Mesendoderm (in vitro differentiated cells): ENCODE data around the gene OR5A1.
"Not testable (repeated sequence)": the region's sequence is repeated elsewhere in the genome, so short reads cannot be mapped to it uniquely, and the experiment has no call there.

Experiments
- DNase-seq: peaks from one replicate; pipeline ENCODE4 v3.0.0; 2013
- H2AK5ac ChIP-seq: 2 replicates; pipeline ENCODE4 v1.6.1; 2013; ENCODE audit warnings: low read length, inconsistent platforms
- H2BK120ac ChIP-seq: 2 replicates; pipeline ENCODE4 v1.6.1; 2013; ENCODE audit warnings: low read depth, mild to moderate bottlenecking, low read length, moderate library complexity, mixed read lengths
- H2BK15ac ChIP-seq: replicated peaks from 2 replicates; pipeline ENCODE4 v1.6.1; 2013; ENCODE audit warnings: low read depth, mild to moderate bottlenecking, moderate library complexity
- H2BK5ac ChIP-seq: 2 replicates; pipeline ENCODE4 v1.6.1; 2013; ENCODE audit warnings: low read length, inconsistent platforms
- H3K18ac ChIP-seq: 2 replicates; pipeline ENCODE4 v1.6.1; 2013; ENCODE audit warnings: mild to moderate bottlenecking, low read length, mixed read lengths
- H3K23ac ChIP-seq: one replicate; pipeline ENCODE4 v1.6.1; 2013; ENCODE audit warnings: low read length
- H3K27ac ChIP-seq: 2 replicates; pipeline ENCODE4 v1.5.1; 2013; ENCODE audit warnings: low read depth, mild to moderate bottlenecking, inconsistent platforms, low read length, moderate library complexity
- H3K27me3 ChIP-seq: 2 replicates; pipeline ENCODE4 v1.6.1; 2013; ENCODE audit warnings: low read length, control low read depth, mild to moderate bottlenecking, inconsistent platforms; ENCODE audit not compliant: insufficient read depth, poor library complexity
- H3K36me3 ChIP-seq: 2 replicates; pipeline ENCODE4 v1.6.1; 2013; ENCODE audit warnings: low read length, inconsistent platforms; ENCODE audit not compliant: control insufficient read depth, insufficient read depth
- H3K4ac ChIP-seq: one replicate; pipeline ENCODE4 v1.6.1; 2013; ENCODE audit warnings: low read depth, mild to moderate bottlenecking, low read length, moderate library complexity
- H3K4me1 ChIP-seq: 2 replicates; pipeline ENCODE4 v1.6.1; 2013; ENCODE audit warnings: low read depth, low read length, inconsistent platforms; ENCODE audit not compliant: control insufficient read depth
- H3K4me2 ChIP-seq: 2 replicates; pipeline ENCODE4 v1.6.1; 2013; ENCODE audit warnings: low read length
- H3K4me3 ChIP-seq: 2 replicates; pipeline ENCODE4 v1.5.1; 2013; ENCODE audit warnings: mild to moderate bottlenecking, low read length
- H3K56ac ChIP-seq: one replicate; pipeline ENCODE4 v1.6.1; 2013; ENCODE audit warnings: low read length
- H3K79me1 ChIP-seq: 2 replicates; pipeline ENCODE4 v1.6.1; 2013; ENCODE audit warnings: low read length, inconsistent platforms
- H3K79me2 ChIP-seq: 2 replicates; pipeline ENCODE4 v1.6.1; 2013; ENCODE audit warnings: mild to moderate bottlenecking, low read length; ENCODE audit not compliant: control insufficient read depth, insufficient read depth
- H3K9ac ChIP-seq: 2 replicates; pipeline ENCODE4 v1.6.1; 2013; ENCODE audit warnings: low read length, inconsistent platforms
- H4K5ac ChIP-seq: one replicate; pipeline ENCODE4 v1.6.1; 2013; ENCODE audit warnings: low read length
- H4K8ac ChIP-seq: one replicate; pipeline ENCODE4 v1.6.1; 2013; ENCODE audit warnings: low read depth, mild to moderate bottlenecking, control low read depth, low read length, moderate library complexity
- WGBS: extraction: QIAGEN DNeasy Blood & Tissue Kit; methylation state at CpG from one replicate; pipeline ENCODE4 v1.1.7; 2013; ENCODE audit warnings: low lambda C conversion rate, missing lambda C conversion rate; ENCODE audit not compliant: insufficient coverage; ENCODE audit errors: extremely low coverage; 5-methylcytosine and 5-hydroxymethylcytosine counted together

OR5A1 gene

GRCh38 chr11:59426361-59427067 is 9.8 kb upstream of the OR5A1 start, which contains the start of gene OR5A2:
Gene OR5A2, minus strand, starts transcription at chr11:59426413. Its CDS starts 3,460 bp downstream, at chr11:59422953.
- Histone ChIP-seq H4K8ac (no peak within 1 kb of the TSS), H3K27ac (peak within 1 kb of the TSS; percentile 54), H3K36me3 (no peaks in the 10 kb centered on the region), H3K4me3 (no peak within 1 kb of the TSS), H4K5ac (no peak within 1 kb of the TSS), H2BK15ac (no peak within 1 kb of the TSS), H3K4me1 (peaks cover 4% of the 10 kb centered on the region), H3K79me1 (no peaks in the 10 kb centered on the region), H3K79me2 (no peaks in the 10 kb centered on the region), H3K23ac (no peak within 1 kb of the TSS), H3K4ac (peak within 1 kb of the TSS; percentile 52), H2AK5ac (no peak within 1 kb of the TSS), H2BK120ac (peak within 1 kb of the TSS; percentile 45), H2BK5ac (peak within 1 kb of the TSS; percentile 2), H3K18ac (peak within 1 kb of the TSS; percentile 1), H3K4me2 (no peak within 1 kb of the TSS), H3K9ac (no peak within 1 kb of the TSS), H3K56ac (peak within 1 kb of the TSS; percentile 58), H3K27me3 (no peaks in the 10 kb centered on the region)
- DNase-seq: peak; percentile 92
- WGBS: no CpG with 5 or more reads among the region's 5 CpGs

DNA sequence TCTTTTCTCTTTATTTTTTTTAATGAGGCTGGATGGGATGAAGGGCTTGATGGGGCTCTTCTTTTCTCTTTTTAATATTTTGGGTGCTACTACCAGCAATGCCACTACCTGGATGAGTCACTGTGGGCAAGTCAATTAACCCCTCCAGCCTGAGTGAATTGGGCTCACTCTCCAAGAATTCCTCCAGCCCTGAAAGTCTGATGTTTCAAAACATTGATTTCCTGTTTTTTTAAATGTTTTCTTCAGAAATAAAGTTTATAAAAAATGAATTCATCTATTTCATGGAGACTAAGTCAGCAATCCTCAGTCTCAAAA is 9.2 kb upstream of the OR5A1 start:
- Histone ChIP-seq H2BK120ac (no peak overlapping the region), H2BK5ac (no peak overlapping the region), H3K4me3 (no peak overlapping the region), H4K5ac (no peak overlapping the region), H4K8ac (no peak overlapping the region), H3K79me2 (no peaks in the 10 kb centered on the region), H3K9ac (no peak overlapping the region), H3K36me3 (no peaks in the 10 kb centered on the region), H3K27me3 (no peaks in the 10 kb centered on the region), H3K4me2 (no peak overlapping the region), H2BK15ac (no peak overlapping the region), H3K79me1 (no peaks in the 10 kb centered on the region), H3K23ac (no peak overlapping the region), H3K18ac (no peak overlapping the region), H3K4ac (no peak overlapping the region), H3K4me1 (peaks cover 4% of the 10 kb centered on the region), H3K56ac (no peak overlapping the region), H3K27ac (no peak overlapping the region), H2AK5ac (no peak overlapping the region)
- peak; percentile 46 for DNase-seq

DNA sequence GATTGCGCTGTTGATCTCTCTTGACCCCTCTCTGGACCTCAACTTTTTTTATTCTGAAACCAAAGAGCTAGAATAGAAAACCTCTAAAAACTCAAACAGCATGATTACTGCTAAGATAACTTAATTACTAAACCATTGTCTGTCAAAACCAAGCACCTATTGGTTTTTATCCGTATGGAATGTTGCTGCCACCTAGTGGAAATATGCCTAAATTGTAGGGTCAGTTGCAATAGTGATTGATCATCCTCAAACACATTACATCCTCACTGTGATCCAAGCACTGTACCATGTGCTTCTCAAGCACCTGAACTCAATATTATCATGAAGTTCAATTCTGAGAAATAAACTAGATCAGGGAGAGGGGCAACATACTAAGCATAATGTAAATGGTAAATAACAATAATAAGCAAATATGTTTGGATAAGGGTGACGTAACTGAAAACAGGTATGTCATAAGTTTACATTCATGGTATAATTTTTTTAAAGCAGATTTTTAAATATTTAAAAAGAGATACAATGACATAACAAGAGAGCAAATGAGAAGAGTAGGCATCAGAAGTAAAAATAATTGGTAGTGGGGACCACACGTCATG is 6.2 kb upstream of the OR5A1 start:
- DNase-seq: peak; percentile 77

GRCh38 chr11:59437770-59438169 is 1.5 kb downstream of the OR5A1 start:
- Histone ChIP-seq H3K79me2 (no peaks in the 10 kb centered on the region), H2AK5ac (no peak overlapping the region), H2BK5ac (no peak overlapping the region), H2BK15ac (no peak overlapping the region), H2BK120ac (no peak overlapping the region), H4K5ac (no peak overlapping the region), H3K27ac (no peak overlapping the region), H3K36me3 (no peaks in the 10 kb centered on the region), H3K4ac (no peak overlapping the region), H3K56ac (no peak overlapping the region), H3K79me1 (no peaks in the 10 kb centered on the region), H3K4me2 (no peak overlapping the region), H3K4me3 (no peak overlapping the region), H3K4me1 (no peaks in the 10 kb centered on the region), H3K18ac (no peak overlapping the region), H3K27me3 (no peaks in the 10 kb centered on the region), H3K9ac (no peak overlapping the region), H4K8ac (no peak overlapping the region), H3K23ac (no peak overlapping the region)
- WGBS: no CpG with 5 or more reads among the region's 7 CpGs
- DNase-seq: peak; percentile 16

More for the DNA sequence above, 6.2 kb upstream of the OR5A1 start:
- Histone ChIP-seq H2BK15ac (no peak overlapping the region), H4K8ac (no peak overlapping the region), H3K79me2 (no peaks in the 10 kb centered on the region), H3K9ac (no peak overlapping the region), H2BK120ac (no peak overlapping the region), H2BK5ac (no peak overlapping the region), H3K27me3 (no peaks in the 10 kb centered on the region), H3K4me3 (no peak overlapping the region), H3K56ac (no peak overlapping the region), H3K4me1 (peaks cover 4% of the 10 kb centered on the region), H3K18ac (no peak overlapping the region), H3K4ac (no peak overlapping the region), H4K5ac (no peak overlapping the region), H3K27ac (no peak overlapping the region), H3K79me1 (no peaks in the 10 kb centered on the region), H2AK5ac (no peak overlapping the region), H3K4me2 (no peak overlapping the region), H3K36me3 (no peaks in the 10 kb centered on the region), H3K23ac (no peak overlapping the region)
- 100% methylated on average over 1 of the region's 4 CpGs for WGBS

- no CpG with 5 or more reads among the region's 1 CpG for WGBS
- H2BK15ac ChIP-seq, H3K4me2 ChIP-seq, H3K27me3 ChIP-seq, H3K27ac ChIP-seq, H4K5ac ChIP-seq, H3K4me3 ChIP-seq, H3K79me2 ChIP-seq, H3K4ac ChIP-seq, H3K56ac ChIP-seq, H4K8ac ChIP-seq, DNase-seq, H2BK120ac ChIP-seq, H2BK5ac ChIP-seq, H2AK5ac ChIP-seq, H3K36me3 ChIP-seq, H3K18ac ChIP-seq, H3K23ac ChIP-seq, H3K79me1 ChIP-seq, H3K4me1 ChIP-seq, H3K9ac ChIP-seq: not testable (repeated sequence)
Measured at GRCh38 chr11:59445624-59446023, 9.4 kb downstream of the OR5A1 start.

GRCh38 chr11:59448484-59448883 is 12.2 kb downstream of the OR5A1 start:
- H3K9ac ChIP-seq: no peak overlapping the region
- H2BK120ac ChIP-seq: no peak overlapping the region
- H4K5ac ChIP-seq: no peak overlapping the region
- H3K79me2 ChIP-seq: no peaks in the 10 kb centered on the region
- H4K8ac ChIP-seq: no peak overlapping the region
- DNase-seq: no peak
- H3K4me2 ChIP-seq: no peak overlapping the region
- no peaks in the 10 kb centered on the region for H3K36me3 ChIP-seq
- WGBS: no CpG with 5 or more reads among the region's 2 CpGs
- no peak overlapping the region for H3K4me3 ChIP-seq
- no peak overlapping the region for H3K56ac ChIP-seq
- H3K18ac ChIP-seq: no peak overlapping the region
- H2BK5ac ChIP-seq: no peak overlapping the region
- no peak overlapping the region for H3K23ac ChIP-seq
- no peak overlapping the region for H3K4ac ChIP-seq
- H3K27ac ChIP-seq: no peak overlapping the region
- H3K27me3 ChIP-seq: no peaks in the 10 kb centered on the region
- H3K4me1 ChIP-seq: no peaks in the 10 kb centered on the region
- no peak overlapping the region for H2BK15ac ChIP-seq
- H3K79me1 ChIP-seq: no peaks in the 10 kb centered on the region
- no peak overlapping the region for H2AK5ac ChIP-seq
